GM20431 (cell line): ENCODE measurements around the gene GPR183.

Experiments used
- in situ Hi-C: fragments of 300-500 bp; cut with MseI, MboI; formaldehyde crosslinking; loops from one replicate; pipeline ENCODE4 v1.15.0; 2020; ENCODE audit warnings: low sequenced_read_pairs; ENCODE audit not compliant: unreplicated experiment

Gene GPR183

GRCh38 chr13:99307247-99307646 lies at the start of gene GPR183:
Gene GPR183, minus strand, starts transcription at chr13:99307399. Its CDS starts 11,254 bp downstream, at chr13:99296145.
- in situ Hi-C loops = no loop called here

DNA sequence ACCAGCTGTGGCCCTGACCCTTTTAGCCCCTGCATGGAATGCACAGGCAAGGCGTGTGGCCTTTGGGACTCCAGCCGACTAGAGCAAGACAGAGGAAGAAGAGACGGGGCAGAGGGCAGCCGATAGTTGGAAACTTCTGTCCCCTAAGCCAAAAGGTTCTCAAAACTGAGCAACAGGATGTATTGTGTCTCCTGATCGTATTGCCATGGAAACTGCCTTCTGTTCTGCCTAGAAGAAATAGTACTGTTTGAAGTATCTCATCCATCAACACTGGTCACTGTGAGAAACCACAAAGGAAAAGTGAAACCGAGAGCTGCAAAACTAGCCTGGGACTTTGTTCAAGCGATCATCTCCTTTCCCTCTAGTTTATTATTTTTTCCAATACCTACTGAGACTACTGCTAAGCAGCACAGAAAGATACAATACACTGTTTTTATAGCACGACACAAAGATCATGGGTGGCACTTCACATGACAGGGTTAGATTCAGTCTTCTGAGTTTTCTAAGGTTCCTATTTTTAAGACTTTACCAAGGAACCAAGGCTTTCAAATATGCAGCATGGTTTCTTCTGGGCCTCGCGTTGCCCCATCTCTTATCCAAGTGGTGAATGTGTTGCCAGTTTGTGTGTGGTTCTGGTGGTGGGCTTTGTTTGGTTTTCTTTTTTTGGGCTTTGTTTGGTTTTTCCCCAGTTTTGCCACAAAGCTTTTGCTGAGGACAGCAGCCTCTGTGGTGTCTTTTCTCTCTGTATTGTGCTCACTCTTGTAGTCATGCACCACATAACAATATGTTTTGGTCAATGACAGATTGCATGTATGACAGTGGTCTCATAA lies 49.3 kb upstream of the GPR183 start:
- in situ Hi-C loops = no loop called here

DNA sequence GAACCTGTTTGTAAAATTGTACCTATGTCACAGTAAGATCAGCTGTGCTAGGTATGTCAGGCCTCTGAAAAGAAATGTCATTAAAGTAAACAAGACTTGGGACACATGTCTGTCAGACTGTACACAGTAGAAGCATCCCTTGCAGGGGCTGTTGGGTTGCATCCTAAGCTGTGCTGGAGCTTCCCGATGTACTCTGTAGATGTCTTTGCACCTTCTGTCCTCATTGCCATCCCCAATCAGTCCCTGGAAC lies 48.7 kb upstream of the GPR183 start:
- in situ Hi-C loops = no loop called here

DNA sequence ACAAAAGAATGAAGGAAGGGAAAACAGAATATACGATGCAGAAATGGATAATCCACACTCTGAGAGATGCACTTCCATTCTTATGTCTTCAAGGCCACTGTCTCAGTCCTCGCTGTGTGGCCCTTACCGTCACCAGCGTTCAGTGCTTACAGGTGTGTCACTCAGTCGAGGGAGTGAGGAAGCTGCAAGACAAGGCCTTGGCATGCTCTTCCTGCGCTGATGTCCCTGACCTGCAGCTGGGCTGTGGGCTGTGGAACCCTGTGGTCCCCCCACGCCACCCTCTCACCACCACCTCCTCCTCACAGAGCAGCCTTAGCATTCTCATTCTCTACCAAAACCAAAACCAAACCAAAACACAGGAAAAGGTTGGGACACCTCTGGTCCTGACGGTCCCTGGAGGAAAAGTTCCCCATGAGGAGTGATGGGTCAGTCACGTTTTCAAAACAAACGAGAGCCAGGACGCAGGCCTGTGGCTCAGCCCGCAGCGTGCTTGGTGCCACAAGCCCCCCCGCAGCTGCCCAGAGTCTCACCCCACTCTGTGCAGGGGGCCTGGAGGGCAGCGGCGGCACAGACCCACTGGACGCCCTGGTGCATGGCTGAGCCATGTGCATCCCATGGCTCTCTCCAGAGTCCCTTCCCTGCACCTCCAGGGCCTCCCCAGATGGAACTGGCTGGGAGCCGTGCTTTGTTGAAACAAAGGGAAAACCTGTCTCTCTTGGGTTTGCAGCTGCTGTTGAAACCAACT lies 48.2 kb upstream of the GPR183 start:
- in situ Hi-C loops = no loop called here

- in situ Hi-C loops = no loop called here
Observed at GRCh38 chr13:99354371-99354951, 47.3 kb upstream of the GPR183 start.

- in situ Hi-C loops = no loop called here
Observed at GRCh38 chr13:99353836-99354235, 46.6 kb upstream of the GPR183 start.

GRCh38 chr13:99353246-99353600 lies 46.0 kb upstream of the GPR183 start:
- in situ Hi-C loops = no loop called here

- in situ Hi-C loops = no loop called here
Observed at GRCh38 chr13:99352351-99353245, 45.4 kb upstream of the GPR183 start.

- in situ Hi-C loops = no loop called here
Observed at GRCh38 chr13:99351772-99352171, 44.6 kb upstream of the GPR183 start.

DNA sequence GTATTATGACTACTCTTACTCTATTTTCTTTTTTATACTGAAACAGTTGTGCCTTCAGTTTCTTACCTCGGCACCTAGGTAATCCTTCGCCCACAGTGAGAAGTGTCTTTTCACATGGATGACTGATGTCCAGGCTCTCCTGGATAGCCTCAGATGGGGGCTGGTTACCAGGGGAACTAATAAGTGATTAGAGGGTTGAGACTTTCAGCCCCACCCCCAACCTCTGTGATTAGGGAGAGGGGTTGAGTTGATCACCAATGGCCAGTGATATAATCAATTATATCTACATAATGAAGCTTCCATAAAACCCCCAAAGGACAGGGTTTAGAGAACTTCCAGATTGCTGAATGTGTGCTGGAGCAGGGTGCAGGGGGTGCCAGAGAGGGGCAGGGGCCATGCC lies 43.0 kb upstream of the GPR183 start:
- in situ Hi-C loops = no loop called here

DNA sequence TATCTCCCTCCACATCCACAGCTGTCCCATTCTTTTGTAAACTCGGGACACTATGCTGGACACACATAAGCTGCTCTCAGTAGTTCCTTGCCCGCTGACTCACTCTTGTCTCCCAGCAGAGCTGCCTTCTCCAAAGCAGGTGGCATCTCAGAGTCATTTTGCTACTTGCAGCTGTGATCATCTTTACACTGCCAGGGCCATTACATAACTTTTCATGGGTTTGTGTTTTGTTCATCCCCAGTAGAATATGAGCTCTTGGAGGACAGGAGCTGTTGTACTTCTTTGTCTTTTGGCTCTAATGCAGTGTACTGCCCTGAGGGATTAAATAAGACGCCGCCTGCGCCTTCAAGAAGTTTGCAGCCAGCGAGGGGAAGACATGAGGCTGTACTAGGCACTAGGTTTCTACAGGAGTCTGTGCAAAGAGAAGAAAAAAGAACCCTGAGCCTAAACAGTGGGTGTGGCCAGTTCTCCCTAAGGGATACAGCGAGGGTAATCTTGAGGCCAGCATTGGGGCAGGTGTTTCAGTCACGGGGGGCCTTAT lies 40.8 kb upstream of the GPR183 start:
- in situ Hi-C loops = no loop called here

DNA sequence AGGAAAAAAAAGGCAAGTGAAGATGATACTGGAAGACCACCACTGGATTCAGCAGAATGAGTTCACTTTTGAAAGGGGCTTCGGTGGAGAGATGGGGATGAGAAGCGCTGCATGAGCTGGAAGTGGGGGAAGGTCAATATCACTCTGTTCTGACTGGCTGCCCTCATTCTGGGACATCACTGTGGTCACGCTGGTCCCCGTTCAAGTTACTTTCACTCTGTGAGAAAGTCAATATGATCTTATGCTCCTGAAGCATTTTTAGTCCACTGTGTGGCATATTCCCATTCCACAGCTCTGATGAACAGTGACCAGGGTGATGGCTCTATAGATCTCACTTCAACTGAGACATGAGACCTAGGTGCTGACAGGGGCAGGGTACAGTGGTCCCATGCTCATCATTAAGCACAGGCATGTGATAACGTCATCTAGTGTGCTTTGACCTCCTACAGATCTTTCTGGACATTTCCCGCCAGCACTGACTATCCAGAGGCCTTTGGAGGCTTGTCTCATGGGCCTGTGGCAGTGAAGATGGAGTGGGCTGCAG lies 40.2 kb upstream of the GPR183 start:
- in situ Hi-C loops = no loop called here

- in situ Hi-C loops = no loop called here
Observed at GRCh38 chr13:99346335-99347042, 39.3 kb upstream of the GPR183 start.

- in situ Hi-C loops = no loop called here
Observed at GRCh38 chr13:99345345-99345744, 38.1 kb upstream of the GPR183 start.

- in situ Hi-C loops = no loop called here
Observed at GRCh38 chr13:99344610-99345208, 37.5 kb upstream of the GPR183 start.

DNA sequence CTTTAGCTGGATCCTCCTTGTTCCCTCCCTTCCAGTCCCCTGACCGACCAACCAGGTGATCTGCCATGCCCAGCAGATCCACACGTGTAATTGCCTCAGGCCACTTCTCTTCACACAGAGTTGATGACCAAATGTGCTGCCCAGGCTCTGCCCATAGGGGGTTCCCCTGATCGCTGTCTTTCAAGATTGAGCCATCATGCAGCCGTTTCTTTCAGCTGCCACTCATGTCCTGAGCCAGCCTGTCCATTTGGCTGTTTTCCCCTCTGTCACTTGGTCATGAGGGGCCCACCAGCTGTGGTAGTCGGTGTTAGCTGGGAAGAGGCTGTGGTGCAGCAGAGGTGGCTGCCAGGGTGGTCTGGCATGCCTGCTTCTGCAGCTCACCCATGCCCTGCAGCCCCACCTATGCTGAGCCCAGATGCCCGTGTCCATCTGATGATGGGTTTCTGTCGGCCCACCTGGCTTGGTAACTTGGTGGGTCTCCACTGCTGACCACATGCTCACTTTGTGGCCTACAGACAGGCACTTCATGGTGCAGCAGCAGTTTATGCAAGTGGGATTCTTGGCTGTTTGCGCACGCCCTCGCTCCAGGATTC lies 35.6 kb upstream of the GPR183 start:
- in situ Hi-C loops = no loop called here

DNA sequence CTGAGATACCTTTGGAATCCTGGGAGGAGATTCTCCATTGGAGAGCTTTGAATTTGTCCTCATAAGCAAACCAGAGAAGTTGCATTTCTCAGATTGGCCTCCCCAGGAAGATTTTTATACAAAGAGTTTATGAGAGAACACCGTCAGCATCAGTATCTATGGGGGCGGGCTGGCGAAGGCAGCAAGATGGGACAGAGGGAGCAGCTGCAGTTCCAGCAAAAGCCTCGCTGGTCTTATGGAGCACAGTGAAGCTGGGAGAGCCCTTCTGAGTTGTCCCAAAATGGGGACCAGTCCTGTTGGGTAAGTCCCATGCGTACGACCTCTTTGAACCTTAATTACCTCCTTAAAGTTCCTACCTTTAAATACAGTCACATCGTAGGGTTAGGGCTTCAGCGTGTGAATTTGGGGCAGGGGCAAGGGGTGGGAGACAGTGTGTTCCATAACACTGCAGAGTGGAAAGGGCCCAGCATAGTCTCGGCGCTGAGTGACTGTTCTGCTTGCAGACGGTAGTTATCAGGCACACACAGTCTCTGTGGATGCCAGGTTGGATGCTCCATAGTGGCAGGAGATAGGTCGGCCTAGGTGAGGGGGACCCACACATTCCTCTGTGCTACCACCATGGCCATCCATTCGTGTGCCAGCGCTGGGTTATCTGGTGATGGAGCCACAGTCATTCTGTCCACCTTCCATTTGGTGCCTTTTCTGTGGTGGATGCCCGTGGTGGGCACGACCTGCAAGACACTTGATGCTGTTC lies 34.9 kb upstream of the GPR183 start:
- in situ Hi-C loops = no loop called here

GRCh38 chr13:99340638-99341037 lies 33.4 kb upstream of the GPR183 start:
- in situ Hi-C loops = no loop called here
